Cerebellar nuclear complex (tissue), 1 donor: Measurements from ENCODE around the gene CYB561A3.

ENCODE experiments used
- DNase-seq, 2 experiments: peaks; one replicate each; lab custom pipeline; 2025; lab: John Stamatoyannopoulos, UW

Gene CYB561A3

DNA sequence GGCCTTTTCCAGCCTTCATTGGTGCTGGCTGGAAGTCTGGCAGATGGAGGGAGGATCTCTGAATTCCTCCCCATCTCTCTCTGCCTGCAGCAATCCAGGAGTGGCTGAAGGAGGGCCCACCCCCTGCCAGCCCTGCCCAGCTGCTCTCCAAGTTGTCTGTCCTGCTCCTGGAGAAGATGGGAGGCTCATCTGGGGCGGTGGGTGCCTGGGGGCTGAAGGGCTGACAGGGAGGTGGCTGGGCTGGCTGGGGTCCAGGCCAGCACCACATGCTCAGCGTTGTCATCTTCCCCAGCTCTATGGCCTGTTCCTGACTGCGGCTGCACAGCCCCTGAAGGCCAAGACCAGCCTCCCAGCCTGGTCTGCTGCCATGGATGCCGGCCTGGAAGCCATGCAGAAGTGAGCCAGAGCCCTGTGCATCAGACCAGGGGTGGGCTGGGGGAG, 16.5 kb downstream of the CYB561A3 start:
- DNase-seq, result no peak

DNA sequence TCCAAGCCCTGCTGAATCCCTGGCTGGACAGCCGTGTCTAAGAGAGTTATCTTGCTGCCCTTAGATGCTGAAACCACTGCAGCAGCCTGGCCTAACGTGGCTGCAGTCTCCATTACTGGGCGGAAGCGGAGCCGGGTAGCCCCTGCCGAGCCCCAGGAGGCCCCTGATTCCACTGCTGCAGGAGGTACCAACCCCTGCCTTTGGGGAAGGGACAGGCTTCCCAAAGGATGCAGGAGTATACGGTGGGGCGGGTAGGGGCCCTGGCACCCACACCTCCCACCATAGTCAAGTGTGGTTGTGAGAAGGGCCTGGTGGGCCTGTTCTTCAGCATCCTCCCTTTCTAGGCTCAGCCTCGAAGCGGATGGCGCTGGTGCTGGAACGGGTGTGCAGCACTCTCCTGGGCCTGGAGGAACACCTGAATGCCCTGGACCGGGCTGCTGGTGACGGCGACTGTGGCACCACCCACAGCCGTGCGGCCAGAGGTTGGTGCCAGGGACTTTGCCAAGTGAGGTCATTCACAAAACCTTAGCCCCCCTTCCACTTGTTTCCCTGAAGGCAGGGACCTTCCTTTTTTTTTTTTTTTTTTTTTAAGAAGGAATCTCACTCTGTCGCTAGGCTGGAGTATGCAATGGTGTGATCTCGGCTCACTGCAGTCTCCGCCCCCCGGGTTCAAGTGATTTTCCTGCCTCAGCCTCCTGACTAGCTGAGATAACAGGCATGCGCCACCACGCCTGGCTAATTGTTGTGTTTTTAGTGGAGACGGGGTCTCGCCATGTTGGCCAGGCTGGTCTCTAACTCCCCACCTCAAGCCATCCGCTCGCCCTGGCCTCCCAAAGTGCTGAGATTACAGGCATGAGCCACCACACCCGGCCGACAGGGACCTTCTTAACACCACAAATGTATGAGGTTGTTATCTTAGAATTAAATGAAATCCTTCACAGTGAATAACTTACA, 17.6 kb downstream of the CYB561A3 start:
- DNase-seq, result no peak

GRCh38 chr11:61342207-61342803, 19.4 kb downstream of the CYB561A3 start:
- DNase-seq, result no peak

- no peak for DNase-seq
Observed at GRCh38 chr11:61341706-61342105, 20.0 kb downstream of the CYB561A3 start.

- DNase-seq, result no peak
Observed at GRCh38 chr11:61340979-61341378, 20.7 kb downstream of the CYB561A3 start.

DNA sequence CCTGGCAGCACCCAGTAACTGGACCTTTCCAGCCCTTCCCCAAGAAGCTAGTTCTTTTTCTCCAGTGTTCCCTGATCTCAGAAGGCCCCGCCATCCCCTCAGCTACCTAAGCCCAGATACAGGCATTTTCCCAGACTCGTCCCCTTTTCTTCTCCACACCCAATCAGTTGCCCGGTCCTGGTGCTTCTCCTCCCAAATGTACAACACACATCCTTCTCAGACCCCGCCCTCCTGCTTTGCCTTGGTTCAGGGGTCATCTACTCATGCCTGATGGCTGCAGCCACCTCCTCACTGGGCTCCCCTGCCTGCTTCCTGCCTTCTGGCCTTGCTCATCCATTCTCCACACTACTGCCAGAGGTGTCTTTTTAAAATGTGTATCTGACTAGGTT, 22.2 kb downstream of the CYB561A3 start:
- no peak for DNase-seq

DNA sequence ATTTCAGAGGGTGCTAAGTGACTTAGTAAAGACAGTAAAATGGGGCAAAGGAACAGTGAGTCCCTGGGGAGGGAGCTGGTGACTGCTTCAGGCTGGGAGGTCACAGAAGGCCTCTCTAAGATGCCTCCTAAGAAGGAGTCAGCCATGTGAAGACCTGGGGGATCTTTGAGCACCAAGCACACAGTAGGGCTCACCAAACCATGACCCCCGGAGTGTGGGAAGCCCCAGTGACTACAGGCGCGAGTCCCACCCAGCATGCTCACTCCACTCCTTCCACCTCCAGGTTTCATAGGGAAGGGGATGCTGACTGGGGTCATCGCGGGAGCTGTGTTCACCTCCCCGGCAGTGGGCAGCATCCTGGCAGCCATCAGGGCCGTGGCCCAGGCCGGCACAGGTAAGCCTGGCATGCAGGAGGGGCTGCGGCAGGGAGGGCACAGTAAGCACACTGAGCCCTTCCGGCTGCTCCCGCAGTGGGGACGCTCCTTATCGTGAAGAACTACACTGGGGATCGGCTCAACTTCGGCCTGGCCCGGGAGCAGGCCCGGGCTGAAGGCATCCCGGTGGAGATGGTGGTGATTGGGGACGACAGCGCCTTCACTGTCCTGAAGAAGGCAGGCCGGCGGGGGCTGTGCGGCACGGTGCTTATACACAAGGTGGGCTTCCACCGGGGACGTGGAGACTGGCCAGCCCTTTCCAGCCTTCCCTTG, 22.7 kb downstream of the CYB561A3 start:
- no peak for DNase-seq

- DNase-seq, result no peak
Observed at GRCh38 chr11:61337706-61338470, 23.8 kb downstream of the CYB561A3 start.

DNA sequence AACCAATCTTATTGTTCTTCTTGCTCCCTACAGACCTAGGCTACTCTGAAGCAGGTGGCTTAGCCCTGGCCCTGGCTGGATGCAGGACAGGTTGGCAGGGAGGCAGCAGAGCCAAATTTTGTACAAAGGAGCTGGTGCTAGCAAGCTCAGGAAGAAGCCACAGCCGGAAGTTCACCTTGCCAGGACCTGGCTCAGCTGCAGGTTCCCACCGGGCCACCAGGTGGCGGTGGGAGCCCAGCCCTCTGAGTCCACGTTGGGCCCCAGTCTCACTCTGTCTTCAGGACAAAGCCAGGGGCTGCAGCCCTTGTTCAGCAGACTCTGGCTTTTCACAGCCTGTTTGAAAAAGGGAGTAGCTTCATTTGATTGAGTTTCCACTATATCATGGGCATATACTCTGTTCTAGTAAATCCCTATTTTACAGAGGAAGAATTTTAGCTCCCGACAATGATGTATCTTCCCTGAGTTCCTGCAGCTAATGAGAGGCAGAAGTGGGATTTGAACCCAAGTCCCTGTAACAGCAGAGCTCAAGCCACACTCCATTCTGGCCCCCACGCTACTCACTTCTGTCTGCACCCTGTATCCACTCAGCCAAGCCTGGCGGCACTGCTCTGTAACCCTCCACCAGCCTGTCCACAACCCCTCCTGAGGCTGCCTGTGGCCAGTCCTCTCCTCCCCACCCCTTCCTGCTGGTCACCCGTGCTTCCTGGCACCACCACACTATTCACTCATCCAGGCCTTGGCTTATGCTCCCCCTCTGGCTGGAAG, 25.3 kb downstream of the CYB561A3 start:
- DNase-seq, result peak; percentile 76 to 80

DNA sequence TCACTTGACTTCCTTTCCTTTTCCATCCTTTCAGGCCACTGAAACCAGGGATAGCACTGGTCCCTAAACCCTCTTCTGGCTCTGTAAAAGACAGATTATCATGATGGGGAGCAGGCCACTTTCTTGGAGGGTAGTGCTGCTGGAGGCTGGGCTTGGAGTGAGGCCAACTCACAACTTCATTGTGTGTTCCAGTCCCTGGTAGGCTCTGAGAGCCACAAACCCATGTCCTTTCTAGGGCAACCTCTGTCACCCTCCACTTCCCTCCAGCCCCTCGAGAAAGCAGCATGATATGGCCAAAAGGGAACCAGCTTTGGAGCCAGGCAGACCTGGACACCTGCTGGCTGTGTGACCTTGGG, 26.3 kb downstream of the CYB561A3 start:
- DNase-seq, result no peak

GRCh38 chr11:61334434-61335354, 27.0 kb downstream of the CYB561A3 start:
- DNase-seq, result no peak

DNA sequence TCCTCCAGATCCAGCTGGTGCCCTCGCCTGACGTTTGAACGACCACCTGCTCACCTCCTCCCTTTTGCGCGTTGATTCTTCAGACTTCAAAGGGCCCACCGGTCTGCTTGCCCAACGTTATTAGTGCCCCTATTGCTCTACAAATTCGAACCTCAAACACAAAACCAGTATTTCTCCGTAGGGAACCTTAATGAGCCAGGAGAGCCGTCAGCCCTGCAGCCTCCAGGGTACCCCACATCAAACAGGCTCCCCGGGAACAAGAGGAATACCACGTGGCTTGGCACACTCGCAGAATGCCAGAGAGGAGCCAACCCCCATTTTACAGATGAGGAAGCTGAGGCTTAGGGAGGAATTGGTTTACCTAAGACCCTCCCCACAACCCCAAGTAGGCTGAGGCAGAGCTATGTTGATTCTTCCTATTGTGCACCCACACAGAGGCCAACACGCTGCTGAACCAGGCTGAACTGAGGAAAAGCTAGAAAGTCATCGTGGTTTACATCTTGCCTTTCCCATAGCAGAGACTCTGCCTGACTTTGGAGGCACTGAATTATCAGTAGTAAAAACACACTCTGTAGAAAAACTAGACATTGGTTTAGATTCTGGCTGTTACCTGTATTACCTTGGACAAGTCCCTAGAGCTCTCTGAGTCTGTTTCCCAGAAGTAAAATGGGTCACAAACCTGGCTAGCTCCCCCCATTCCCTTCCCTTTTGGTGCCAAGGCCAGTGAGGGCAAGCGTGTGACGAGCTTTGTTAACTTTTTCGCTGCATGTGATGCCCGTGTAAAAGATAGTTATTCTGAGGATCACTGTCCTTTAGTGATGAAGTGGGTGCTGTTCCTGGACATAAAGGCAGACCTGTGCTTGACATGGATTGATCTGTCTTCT, 27.9 kb downstream of the CYB561A3 start:
- DNase-seq, result no peak

DNA sequence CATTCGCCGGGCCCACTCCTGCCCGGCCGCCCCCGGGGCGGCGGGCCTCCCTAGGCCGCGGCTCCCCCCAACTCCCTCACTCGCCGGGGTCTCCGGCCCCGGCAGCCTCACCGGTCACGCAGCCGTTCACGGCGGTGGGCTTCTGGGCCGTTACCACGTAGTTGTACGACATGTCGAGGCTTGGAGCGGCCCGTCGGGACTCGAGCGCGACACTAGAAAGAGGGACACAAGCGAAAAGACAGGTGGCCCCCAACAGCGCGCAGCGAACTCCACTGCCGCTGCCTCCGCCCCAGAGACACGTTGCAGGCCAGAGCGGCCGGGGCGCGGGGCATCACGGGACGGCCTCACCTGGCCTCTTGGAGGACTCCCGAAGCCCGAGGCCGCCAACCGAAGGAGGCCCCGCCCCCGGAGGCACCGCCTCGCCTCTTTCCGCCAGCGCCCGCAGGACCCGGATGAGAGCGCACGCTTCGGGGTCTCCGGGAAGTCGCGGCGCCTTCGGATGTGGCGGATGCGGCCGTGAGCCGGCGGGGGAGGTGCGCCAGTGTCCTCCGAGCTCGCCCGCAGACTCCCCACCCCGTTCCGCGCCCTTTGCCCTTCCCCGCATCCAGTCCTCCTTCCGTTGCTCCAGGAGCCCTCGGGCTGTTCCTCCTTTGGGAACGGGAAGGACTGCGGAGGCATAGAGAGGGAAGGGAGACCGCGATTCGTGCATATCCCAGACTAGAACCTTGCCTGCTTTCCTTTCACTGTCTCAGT, 28.7 kb downstream of the CYB561A3 start, which contains the start of the genes DDB1 and TKFC:
Gene DDB1, minus strand, starts transcription at position 309 of the 753 bp plus-strand sequence. Its CDS starts 137 bp downstream, at position 172.
Gene TKFC, plus strand, starts transcription at position 432 of the 753 bp plus-strand sequence. CDS start 1,501 bp downstream, outside the sequence.
- peak; percentile 69 to 76 for DNase-seq

- DNase-seq, result no peak
Observed at GRCh38 chr11:61332281-61332796, 29.3 kb downstream of the CYB561A3 start.

- no peak for DNase-seq
Observed at GRCh38 chr11:61331651-61332050, 30.0 kb downstream of the CYB561A3 start.

- no peak for DNase-seq
Observed at GRCh38 chr11:61329871-61330270, 31.8 kb downstream of the CYB561A3 start.

GRCh38 chr11:61328351-61328750, 33.3 kb downstream of the CYB561A3 start:
- no peak for DNase-seq

DNA sequence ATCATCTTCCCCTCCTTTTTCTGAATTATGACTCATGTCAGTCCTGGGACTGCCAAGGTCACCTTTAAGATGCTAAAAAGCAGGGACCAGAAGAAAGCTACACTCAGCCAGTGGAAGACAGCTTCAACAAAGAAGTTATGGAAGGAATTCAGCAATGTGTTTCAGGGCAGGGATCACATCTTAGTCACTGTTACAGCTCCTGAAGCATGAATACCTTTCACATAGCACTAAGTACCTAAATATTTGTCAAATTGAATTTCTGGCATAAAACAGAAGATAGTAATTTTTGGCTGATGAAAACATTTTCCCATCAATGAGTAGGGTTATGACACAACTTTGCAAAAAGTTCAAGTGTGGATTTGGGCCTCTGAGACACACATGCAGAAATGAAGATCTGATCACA, 34.0 kb downstream of the CYB561A3 start:
- no peak for DNase-seq
